Choroid plexus epithelial cell (primary cell): ENCODE measurements around the gene AHSG.

Experiments
- DNase-seq: peaks from one replicate; pipeline ENCODE4 v3.0.0-alpha.2; 2010; ENCODE audit warnings: low read depth
- H3K4me3 ChIP-seq: 2 replicates; pipeline ENCODE4 v1.5.1; 2011; ENCODE audit warnings: low read depth, mild to moderate bottlenecking, control low read depth, low read length, moderate library complexity
- TF ChIP-seq, protein P1 (sequence below): conservative IDR thresholded peaks from 2 replicates; pipeline ENCODE4 v1.5.1; 2011; ENCODE audit warnings: low read depth, mild to moderate bottlenecking, control low read depth, inconsistent platforms, low read length, moderate library complexity

The AHSG gene

GRCh38 chr3:186622651-186623310 is 9.9 kb downstream of the AHSG start:
- DNase-seq, result no peak
- no peak overlapping the region for H3K4me3 ChIP-seq
- TF ChIP-seq, protein P1, sequence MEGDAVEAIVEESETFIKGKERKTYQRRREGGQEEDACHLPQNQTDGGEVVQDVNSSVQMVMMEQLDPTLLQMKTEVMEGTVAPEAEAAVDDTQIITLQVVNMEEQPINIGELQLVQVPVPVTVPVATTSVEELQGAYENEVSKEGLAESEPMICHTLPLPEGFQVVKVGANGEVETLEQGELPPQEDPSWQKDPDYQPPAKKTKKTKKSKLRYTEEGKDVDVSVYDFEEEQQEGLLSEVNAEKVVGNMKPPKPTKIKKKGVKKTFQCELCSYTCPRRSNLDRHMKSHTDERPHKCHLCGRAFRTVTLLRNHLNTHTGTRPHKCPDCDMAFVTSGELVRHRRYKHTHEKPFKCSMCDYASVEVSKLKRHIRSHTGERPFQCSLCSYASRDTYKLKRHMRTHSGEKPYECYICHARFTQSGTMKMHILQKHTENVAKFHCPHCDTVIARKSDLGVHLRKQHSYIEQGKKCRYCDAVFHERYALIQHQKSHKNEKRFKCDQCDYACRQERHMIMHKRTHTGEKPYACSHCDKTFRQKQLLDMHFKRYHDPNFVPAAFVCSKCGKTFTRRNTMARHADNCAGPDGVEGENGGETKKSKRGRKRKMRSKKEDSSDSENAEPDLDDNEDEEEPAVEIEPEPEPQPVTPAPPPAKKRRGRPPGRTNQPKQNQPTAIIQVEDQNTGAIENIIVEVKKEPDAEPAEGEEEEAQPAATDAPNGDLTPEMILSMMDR, result no peak

GRCh38 chr3:186624598-186624997 is 11.7 kb downstream of the AHSG start:
- no peak for DNase-seq
- TF ChIP-seq, protein P1, result no peak
- no peak overlapping the region for H3K4me3 ChIP-seq

- H3K4me3 ChIP-seq, result no peak overlapping the region
- TF ChIP-seq, protein P1, result no peak
- DNase-seq, result no peak
These were observed 12.8 kb downstream of the AHSG start for GRCh38 chr3:186625600-186626042.

- DNase-seq, result no peak
- TF ChIP-seq, protein P1, result no peak
- no peak overlapping the region for H3K4me3 ChIP-seq
These were observed 13.5 kb downstream of the AHSG start for GRCh38 chr3:186626254-186626847.

DNA sequence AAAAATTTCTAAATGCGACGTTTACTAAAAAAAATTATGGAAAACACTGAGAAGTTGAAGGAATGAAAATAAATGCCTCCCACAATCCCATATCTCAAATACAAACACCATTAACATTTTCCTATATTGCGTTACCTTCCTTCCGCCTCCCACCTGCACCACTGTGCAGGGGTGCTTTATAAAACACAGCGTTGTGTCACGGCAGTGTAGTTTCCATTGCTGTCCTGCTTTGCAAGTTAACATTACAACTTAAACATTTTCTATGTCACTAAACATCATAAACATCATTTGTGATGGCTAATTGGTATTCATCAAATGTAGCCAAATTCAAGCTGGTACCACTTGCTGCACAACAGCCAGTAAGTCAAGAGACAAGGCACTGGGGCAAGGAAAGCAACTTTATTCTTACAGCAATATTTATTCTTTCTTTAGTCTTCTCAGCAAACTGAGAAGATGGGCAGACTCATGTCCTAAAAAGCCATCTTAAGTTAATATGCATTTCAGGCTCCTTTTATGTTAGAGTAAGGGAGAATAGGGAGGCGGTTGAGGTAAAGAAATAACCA is 15.1 kb downstream of the AHSG start:
- no peak for DNase-seq
- TF ChIP-seq, protein P1, result no peak
- H3K4me3 ChIP-seq, result no peak overlapping the region

GRCh38 chr3:186628756-186629155 is 15.9 kb downstream of the AHSG start:
- DNase-seq, result no peak
- H3K4me3 ChIP-seq, result no peak overlapping the region
- TF ChIP-seq, protein P1, result no peak
